Inferior parietal cortex (tissue), 1 donor: Measurements from ENCODE around the gene OR11G2.
"Not testable (repeated sequence)": the region's sequence is repeated elsewhere in the genome, so short reads cannot be mapped to it uniquely, and the experiment has no call there.

Experiments
- DNase-seq: peaks from one replicate; pipeline ENCODE4 v3.0.0-alpha.2; 2016; ENCODE audit errors: extremely low spot score

Gene OR11G2

DNA sequence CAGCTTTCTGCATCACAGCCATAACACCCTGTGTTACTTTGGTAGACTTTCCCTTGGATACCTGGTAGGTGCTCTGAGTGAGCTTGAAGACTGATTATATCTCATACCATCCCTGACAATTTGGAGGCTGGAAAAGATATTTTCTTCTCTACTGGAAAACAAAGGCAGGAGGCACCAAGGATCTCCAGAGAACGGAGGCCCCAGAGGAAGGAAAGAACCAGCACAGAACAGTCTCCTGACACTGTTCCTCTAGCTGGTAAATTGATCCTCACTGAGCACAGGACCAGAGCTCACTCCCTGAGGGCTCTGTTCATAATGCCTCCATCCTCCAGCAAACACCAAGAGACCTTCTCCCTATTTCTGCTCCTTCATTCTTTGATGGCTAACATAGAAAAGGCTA lies at the start of gene OR11G2:
Gene OR11G2 (plus strand): TSS at position 301 of the 400 bp plus-strand sequence. CDS start 6,542 bp downstream, outside the sequence.
- DNase-seq, result no peak

GRCh38 chr14:20143911-20144310 lies 46.8 kb upstream of the OR11G2 start:
- no peak for DNase-seq

GRCh38 chr14:20144820-20145219 lies 45.9 kb upstream of the OR11G2 start:
- DNase-seq, result no peak

- no peak for DNase-seq
Measured at GRCh38 chr14:20164462-20164861, 26.2 kb upstream of the OR11G2 start.

GRCh38 chr14:20167091-20167490 lies 23.6 kb upstream of the OR11G2 start:
- DNase-seq, result no peak

DNA sequence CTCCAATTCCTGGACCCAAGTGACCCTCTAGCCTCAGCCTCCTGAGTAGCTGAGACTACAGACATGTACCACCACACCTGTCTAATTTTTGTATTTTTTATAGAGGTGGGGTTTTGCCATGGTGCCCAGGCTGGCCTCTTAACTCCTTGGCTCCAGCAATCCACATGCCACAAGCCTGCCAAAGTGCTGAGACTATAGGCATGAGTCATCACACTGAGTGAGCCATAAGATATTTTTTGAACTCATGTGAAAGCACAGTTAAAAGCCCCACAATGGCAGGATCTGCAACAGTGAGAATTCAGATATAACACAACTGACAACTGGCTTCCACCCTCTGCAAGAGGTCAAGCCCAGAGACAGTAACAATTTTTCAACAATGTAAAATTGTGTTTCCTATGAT lies 20.8 kb upstream of the OR11G2 start:
- DNase-seq, result not testable (repeated sequence)

DNA sequence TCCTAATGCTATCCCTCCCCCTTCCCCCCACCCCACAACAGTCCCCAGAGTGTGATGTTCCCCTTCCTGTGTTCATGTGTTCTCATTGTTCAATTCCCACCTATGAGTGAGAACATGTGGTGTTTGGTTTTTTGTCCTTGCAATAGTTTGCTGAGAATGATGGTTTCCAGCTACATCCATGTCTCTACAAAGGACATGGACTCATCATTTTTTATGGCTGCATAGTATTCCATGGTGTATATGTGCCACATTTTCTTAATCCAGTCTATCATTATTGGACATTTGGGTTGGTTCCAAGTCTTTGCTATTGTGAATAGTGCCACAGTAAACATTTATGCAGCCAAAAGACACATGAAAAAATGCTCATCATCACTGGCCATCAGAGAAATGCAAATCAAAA lies 16.5 kb upstream of the OR11G2 start:
- not testable (repeated sequence) for DNase-seq

DNA sequence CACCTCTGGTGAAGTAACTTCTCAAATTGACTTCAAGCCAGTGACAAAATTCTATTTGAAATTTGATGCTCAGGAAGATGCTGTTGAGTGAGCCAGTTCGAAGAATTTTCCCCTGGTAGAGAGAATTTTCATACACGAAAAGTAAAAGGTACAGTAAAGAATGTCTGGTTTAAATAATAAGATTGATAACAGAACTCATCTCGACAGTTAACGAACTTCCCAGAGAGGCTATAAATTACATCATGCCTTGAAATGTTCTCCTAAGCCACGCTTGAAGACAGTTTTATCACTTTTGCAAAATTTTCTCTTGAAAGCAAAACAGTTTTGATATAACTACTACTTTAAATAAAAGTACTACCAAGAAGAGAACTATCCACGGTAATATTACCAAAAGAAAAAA lies 14.4 kb upstream of the OR11G2 start:
- no peak for DNase-seq

DNA sequence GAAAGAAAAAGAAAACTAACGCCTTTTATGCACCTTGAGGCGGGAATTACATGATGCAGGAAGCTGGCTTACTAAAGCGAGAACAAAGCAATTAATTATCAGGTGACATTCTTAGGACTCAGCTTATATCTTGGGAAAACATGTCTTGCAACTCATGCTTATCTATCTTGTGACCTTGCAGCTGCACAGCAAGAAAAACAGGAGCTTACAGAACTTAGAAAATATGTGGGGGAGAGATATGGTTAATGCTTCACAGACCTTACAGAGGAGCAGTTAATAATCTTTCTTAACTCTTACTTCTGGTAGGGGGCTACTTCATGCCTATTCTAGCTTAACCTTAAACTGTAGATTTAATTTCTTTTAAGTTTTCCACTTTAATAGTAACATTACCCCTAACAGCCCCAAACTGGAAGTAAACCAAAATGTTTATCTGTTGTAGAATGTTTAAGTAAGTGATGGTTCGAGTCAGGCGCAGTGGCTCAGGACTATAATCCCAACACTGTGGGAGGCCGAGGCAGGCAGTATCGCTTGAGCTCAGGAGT lies 13.2 kb upstream of the OR11G2 start:
- DNase-seq, result peak; percentile 11

GRCh38 chr14:20179218-20179617 lies 11.5 kb upstream of the OR11G2 start:
- no peak for DNase-seq

DNA sequence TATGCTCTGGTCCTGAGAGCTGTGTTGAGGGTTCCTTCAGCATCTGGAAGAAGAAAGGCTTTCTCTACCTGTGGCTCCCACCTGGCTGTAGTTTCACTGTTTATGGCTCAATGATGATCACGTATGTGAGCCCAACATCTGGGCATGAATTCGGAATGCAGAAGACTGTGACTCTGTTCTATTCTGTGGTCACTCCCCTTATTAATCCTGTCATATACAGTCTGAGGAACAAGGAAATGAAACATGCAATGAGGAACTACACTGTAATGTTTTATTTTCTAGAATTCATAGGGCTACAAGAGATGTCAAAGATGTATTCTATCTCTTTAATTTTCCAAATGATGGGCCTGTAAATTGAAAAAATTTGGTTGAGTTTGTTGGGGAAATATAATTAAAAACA lies 10.8 kb upstream of the OR11G2 start:
- DNase-seq, result no peak

GRCh38 chr14:20180486-20180885 lies 10.2 kb upstream of the OR11G2 start:
- no peak for DNase-seq

DNA sequence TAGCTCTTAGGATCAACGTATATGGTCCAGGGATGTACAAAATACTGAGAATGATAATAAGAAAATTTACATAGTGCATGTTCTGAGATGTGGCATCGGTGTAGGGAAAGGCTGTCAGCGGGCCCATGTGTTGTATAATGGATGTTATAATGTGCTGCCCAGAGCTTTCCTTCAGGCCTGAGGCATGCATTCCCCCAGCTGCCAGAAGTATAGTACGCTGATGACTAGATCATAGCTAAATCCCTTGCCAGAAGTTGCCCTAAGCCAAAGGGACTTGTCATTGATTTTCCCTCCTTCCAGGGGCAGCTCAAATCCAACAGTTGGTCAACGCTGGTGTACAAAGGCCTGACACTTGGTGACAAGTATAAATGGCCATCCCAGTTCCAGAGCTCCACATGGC lies 6.5 kb upstream of the OR11G2 start:
- no peak for DNase-seq

GRCh38 chr14:20191396-20191795 lies 700 bp downstream of the OR11G2 start:
- no peak for DNase-seq

DNA sequence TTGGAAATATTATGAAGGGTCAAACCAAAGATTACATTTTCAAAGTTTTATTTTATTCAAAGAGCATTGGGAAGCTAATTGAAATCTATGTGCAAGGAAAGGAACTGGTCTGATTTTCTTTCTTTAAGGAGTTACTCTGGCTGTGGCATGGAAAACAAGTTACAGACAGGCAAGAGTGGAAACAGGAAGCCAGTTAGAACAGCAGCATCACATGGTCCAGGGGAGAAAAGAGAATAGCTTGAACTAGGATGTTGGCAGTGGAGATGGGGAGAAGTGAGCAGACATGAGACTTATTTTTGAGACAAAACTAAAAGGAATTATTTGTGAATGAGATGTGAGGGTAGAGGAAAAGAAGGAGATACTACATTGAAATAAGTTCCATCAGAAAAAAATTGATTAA lies 3.4 kb downstream of the OR11G2 start:
- DNase-seq, result no peak

DNA sequence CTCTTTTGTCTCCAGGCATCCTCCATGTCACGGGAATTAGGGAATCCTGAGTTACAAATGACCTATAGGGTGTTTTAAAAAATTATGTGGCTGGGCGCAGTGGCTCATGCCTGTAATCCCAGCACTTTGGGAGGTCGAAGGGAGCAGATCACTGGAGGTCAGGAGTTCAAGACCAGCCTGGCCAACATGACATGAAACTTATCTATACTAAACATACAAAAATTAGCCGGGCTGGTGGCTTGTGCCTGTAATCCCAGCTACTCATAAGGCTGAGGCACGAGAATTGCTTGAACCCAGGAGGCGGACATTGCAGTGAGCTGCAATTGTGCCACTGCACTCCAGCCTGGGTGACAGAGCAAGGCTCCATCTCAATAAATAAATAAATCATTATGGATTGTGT lies 4.5 kb downstream of the OR11G2 start:
- DNase-seq, result not testable (repeated sequence)

DNA sequence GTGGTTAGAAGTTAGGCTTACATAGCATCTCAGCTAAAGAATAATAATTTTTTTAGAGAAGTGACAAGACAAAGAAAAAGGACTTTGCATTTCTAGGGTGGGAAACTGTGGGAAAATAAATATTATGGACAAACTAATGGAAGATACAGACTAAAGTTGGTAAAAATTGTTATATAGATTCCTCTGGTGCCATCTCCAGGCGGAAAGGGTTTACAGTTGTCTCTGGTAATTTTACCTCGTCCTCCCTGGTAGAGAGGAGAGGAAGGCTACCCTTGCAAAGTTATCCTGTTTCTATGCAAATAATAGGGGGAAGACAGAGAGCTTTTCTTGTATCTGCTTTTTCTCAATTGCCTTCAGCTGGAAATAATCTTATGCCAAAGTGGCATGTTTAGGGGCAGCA lies 5.2 kb downstream of the OR11G2 start:
- DNase-seq, result no peak

GRCh38 chr14:20197459-20197858 lies 6.8 kb downstream of the OR11G2 start:
- DNase-seq, result no peak

- DNase-seq, result no peak
Measured at GRCh38 chr14:20198991-20199390, 8.3 kb downstream of the OR11G2 start.

DNA sequence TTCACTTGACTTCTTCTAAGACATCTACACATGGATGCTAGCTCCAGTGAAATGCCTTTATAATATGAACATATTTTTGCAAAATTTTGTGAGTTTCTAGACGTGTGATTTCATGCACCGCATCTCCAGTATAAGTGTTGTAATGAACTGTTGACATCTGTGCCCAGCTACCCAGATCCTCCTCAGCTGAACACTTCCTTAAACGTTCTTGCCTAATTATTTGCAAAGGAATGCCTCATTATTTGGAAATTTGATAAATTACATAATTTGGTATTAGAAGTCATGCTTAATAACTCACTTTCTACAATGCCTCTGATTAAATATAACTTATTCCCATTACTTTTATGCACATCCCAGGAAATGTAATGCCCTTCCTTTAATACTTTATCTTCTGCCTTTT lies 14.0 kb downstream of the OR11G2 start:
- DNase-seq, result no peak

DNA sequence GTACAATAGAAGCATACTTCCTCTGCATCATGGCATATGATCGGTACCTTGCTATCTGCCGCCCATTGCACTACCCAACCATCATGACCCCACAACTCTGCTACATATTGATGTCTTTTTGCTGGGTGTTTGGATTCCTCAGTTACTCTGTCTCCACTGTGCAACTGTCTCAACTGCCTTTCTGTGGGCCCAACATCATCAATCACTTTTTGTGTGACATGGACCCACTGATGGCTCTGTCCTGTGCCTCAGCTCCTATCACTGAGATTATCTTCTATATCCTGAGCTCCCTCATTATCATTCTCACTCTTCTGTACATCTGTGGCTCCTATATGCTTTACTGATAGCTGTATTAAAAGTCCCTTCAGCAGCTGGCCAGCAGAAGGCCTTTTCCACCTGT lies 18.9 kb downstream of the OR11G2 start:
- no peak for DNase-seq

GRCh38 chr14:20212406-20212805 lies 21.7 kb downstream of the OR11G2 start:
- not testable (repeated sequence) for DNase-seq

- no peak for DNase-seq
Measured at GRCh38 chr14:20215196-20215595, 24.5 kb downstream of the OR11G2 start.

- DNase-seq, result no peak
Measured at GRCh38 chr14:20219033-20219432, 28.3 kb downstream of the OR11G2 start.
